ENCODE results near the gene CDC37L1.

DNA sequence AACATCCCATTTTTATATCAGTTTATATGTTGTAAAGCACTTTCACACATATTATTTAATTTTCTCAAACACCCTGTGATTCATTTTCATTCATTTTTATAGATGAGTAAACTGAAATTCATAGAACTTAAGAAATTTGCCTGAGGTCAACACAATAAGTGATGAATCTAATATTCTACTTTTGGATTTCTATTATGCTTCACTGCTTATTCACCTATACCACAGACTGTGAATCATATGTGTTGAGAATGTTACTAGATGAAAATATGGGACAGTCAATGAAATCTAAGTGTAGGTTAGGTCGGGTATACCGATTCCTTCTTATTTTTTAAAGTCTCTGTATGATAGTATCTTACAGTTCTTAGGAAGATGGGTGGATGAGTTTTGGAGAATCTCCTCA is 24.8 kb downstream of the CDC37L1 start:
- no peak for TF ChIP-seq POLR2A (IDR thresholded peaks at IDR 0.05)
- TF ChIP-seq, protein P1, sequence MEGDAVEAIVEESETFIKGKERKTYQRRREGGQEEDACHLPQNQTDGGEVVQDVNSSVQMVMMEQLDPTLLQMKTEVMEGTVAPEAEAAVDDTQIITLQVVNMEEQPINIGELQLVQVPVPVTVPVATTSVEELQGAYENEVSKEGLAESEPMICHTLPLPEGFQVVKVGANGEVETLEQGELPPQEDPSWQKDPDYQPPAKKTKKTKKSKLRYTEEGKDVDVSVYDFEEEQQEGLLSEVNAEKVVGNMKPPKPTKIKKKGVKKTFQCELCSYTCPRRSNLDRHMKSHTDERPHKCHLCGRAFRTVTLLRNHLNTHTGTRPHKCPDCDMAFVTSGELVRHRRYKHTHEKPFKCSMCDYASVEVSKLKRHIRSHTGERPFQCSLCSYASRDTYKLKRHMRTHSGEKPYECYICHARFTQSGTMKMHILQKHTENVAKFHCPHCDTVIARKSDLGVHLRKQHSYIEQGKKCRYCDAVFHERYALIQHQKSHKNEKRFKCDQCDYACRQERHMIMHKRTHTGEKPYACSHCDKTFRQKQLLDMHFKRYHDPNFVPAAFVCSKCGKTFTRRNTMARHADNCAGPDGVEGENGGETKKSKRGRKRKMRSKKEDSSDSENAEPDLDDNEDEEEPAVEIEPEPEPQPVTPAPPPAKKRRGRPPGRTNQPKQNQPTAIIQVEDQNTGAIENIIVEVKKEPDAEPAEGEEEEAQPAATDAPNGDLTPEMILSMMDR (IDR thresholded peaks at IDR 0.05) = no peak
- no peak for TF ChIP-seq POLR2AphosphoS5 (IDR thresholded peaks at IDR 0.05)
- TF ChIP-seq EP300 (IDR thresholded peaks at IDR 0.05) = no peak

Data from gastroesophageal sphincter (tissue), 3 donors.